PC-3 (cell line): ENCODE measurements around the gene RGS12. TPM values are rescaled to one million over a fixed set of nuclear protein-coding genes. Genes with fewer than 3 reads are reported as not detected.

Experiments used
- ATAC-seq: fragments of 200-7000 bp; cut with Tn5 transposase; 2 replicates; pipeline ENCODE4 v1.9.1; 2020; ENCODE audit warnings: mild to moderate bottlenecking, moderate library complexity
- BruUV-seq: library from RNA; stranded (reverse); fragments of 400-500 nt; replicated peaks from 2 replicates; lab custom pipeline; 2021; lab: Mats Ljungman, UMichigan
- CTCF ChIA-PET: fragments of 300-600 bp; sonication (Branson Sonifier 250); formaldehyde crosslinking; loops from one replicate; lab custom pipeline; 2022; ENCODE audit warnings: antibody characterized with exemption; lab: Charles Lee
- POLR2A ChIA-PET: fragments of 300-600 bp; sonication (Branson Sonifier 250); formaldehyde crosslinking; loops from one replicate; lab custom pipeline; 2022; ENCODE audit warnings: antibody characterized with exemption; ENCODE audit not compliant: unreplicated experiment; lab: Charles Lee
- DNase-seq: peaks from one replicate; pipeline ENCODE4 v3.0.0-alpha.2; 2015
- H2AFZ ChIP-seq: fragments of 300-600 bp; sonication (generic); 2 replicates; pipeline ENCODE4 v1.6.0; 2016; ENCODE audit warnings: antibody characterized with exemption, low read length
- H3F3A ChIP-seq: fragments of 300-600 bp; sonication (generic); one replicate; pipeline ENCODE4 v1.6.0; 2017; ENCODE audit warnings: antibody characterized with exemption, low read length, control low read depth, mild to moderate bottlenecking; ENCODE audit not compliant: unreplicated experiment
- H3K27ac ChIP-seq: fragments of 300-600 bp; sonication (generic); 2 replicates; pipeline ENCODE4 v1.5.1; 2016; ENCODE audit warnings: mild to moderate bottlenecking, low read length
- H3K27me3 ChIP-seq: fragments of 300-600 bp; sonication (generic); 2 replicates; pipeline ENCODE4 v1.6.1; 2016; ENCODE audit warnings: low read length, mixed read lengths
- H3K36me3 ChIP-seq: fragments of 300-600 bp; sonication (generic); 2 replicates; pipeline ENCODE4 v1.6.1; 2016; ENCODE audit warnings: low read depth, mixed run types, low read length, mixed read lengths
- H3K4me1 ChIP-seq: fragments of 300-600 bp; sonication (generic); 2 replicates; pipeline ENCODE4 v1.5.1; 2016; ENCODE audit warnings: low read length; ENCODE audit not compliant: insufficient read depth
- H3K4me2 ChIP-seq: fragments of 300-600 bp; sonication (generic); 2 replicates; pipeline ENCODE4 v1.6.0; 2016; ENCODE audit warnings: low read length
- H3K4me3 ChIP-seq: fragments of 300-600 bp; sonication (generic); 2 replicates; pipeline ENCODE4 v1.5.1; 2016; ENCODE audit warnings: mild to moderate bottlenecking, low read length, mixed read lengths
- H3K79me2 ChIP-seq: fragments of 300-600 bp; sonication (generic); 2 replicates; pipeline ENCODE4 v1.6.1; 2017; ENCODE audit warnings: low read length, mixed read lengths
- H3K9ac ChIP-seq: fragments of 300-600 bp; sonication (generic); 2 replicates; pipeline ENCODE4 v1.6.0; 2016; ENCODE audit warnings: mild to moderate bottlenecking, low read length
- H3K9me2 ChIP-seq: fragments of 300-600 bp; sonication (generic); replicated peaks from 2 replicates; pipeline ENCODE4 v1.6.1; 2016; ENCODE audit warnings: mixed run types, low read length, mixed read lengths
- H3K9me3 ChIP-seq: fragments of 300-600 bp; sonication (generic); 2 replicates; pipeline ENCODE4 v1.6.1; 2016; ENCODE audit warnings: low read length, mixed read lengths
- H4K20me1 ChIP-seq: fragments of 300-600 bp; sonication (generic); 2 replicates; pipeline ENCODE4 v1.6.1; 2016; ENCODE audit warnings: low read length, mixed read lengths
- EZH2 ChIP-seq: fragments of 300-600 bp; sonication (generic); IDR thresholded peaks from one replicate; pipeline ENCODE4 v1.6.1; 2017; ENCODE audit warnings: antibody characterized with exemption, mild to moderate bottlenecking, low read length; ENCODE audit not compliant: unreplicated experiment
- EZH2phosphoT487 ChIP-seq: fragments of 300-600 bp; sonication (generic); IDR thresholded peaks from 2 replicates; pipeline ENCODE4 v1.6.1; 2018; ENCODE audit warnings: mild to moderate bottlenecking, antibody characterized with exemption, low read length, borderline replicate concordance
- intact Hi-C: fragments of 100-400 bp; cut with micrococcal nuclease; formaldehyde crosslinking; loops from 2 replicates; pipeline ENCODE4 v1.9.0; 2023
- total RNA-seq: library from RNA; depleted of rRNA; stranded (reverse); fragments of >200 nt; gene quantifications from 2 replicates; pipeline ENCODE4 v1.2.3, GENCODE V29; 2014
- TF ChIP-seq, protein P1 (sequence below): fragments of 300-600 bp; sonication (generic); conservative IDR thresholded peaks from 2 replicates; pipeline ENCODE4 v1.5.1; 2017; ENCODE audit warnings: antibody characterized with exemption, low read depth, mild to moderate bottlenecking, low read length

Gene RGS12
- total RNA-seq, 1 experiment from 2014 or later: 10.3 TPM

DNA sequence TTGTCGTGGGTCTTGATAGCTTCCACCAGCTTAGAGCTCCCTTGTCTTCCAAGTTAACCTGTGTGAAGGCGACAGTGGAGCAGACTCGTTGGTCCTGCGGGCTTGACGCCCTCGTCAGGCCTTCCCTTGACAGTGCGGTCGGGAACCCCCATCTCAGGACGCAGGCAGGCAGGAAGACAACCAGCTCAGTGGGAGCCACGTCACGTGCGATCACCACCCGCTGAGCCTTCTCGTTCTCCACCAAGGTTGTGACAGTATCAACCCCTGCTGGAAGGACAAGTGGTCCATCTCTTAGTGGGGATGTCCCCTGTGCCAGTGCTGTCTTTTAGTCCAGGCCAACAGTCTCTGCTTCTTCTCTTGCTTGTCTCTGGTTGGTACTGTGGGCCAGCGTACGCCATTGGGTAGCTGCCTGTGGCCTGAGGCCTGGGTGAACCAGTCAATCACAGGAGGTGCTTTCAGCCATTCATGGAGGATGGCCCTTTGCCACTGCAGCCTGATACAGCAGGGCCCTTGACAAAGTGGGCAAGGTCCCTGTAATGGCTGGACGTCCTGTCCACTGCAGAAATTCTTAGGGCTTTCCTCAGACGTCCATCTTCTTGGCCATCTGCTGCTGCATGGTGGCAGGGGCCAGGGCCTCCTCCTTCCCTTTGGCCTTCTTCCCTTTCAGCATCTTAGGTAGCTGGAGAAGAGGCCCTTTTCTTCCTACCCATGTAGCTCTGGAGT, 31.4 kb downstream of the RGS12 start:
- TF ChIP-seq, protein P1, sequence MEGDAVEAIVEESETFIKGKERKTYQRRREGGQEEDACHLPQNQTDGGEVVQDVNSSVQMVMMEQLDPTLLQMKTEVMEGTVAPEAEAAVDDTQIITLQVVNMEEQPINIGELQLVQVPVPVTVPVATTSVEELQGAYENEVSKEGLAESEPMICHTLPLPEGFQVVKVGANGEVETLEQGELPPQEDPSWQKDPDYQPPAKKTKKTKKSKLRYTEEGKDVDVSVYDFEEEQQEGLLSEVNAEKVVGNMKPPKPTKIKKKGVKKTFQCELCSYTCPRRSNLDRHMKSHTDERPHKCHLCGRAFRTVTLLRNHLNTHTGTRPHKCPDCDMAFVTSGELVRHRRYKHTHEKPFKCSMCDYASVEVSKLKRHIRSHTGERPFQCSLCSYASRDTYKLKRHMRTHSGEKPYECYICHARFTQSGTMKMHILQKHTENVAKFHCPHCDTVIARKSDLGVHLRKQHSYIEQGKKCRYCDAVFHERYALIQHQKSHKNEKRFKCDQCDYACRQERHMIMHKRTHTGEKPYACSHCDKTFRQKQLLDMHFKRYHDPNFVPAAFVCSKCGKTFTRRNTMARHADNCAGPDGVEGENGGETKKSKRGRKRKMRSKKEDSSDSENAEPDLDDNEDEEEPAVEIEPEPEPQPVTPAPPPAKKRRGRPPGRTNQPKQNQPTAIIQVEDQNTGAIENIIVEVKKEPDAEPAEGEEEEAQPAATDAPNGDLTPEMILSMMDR: no peak
- TF ChIP-seq EZH2phosphoT487: no peak
- TF ChIP-seq EZH2: no peak
- Histone ChIP-seq H3K9me2 (no peaks in the 10 kb centered on the region), H3K79me2 (no peaks in the 10 kb centered on the region), H3K4me2 (no peak overlapping the region), H3K4me1 (no peaks in the 10 kb centered on the region), H4K20me1 (no peaks in the 10 kb centered on the region), H3K4me3 (no peak overlapping the region), H3F3A (no peaks in the 10 kb centered on the region), H2AFZ (no peak overlapping the region), H3K27me3 (no peaks in the 10 kb centered on the region), H3K36me3 (no peaks in the 10 kb centered on the region), H3K9me3 (no peaks in the 10 kb centered on the region), H3K9ac (no peak overlapping the region), H3K27ac (no peak overlapping the region)
- intact Hi-C loops: no loop called here
- ChIA-PET CTCF (no interaction called here), POLR2A (no interaction called here)
- no peak for ATAC-seq
- BruUV-seq: no TSS peak
- DNase-seq: no peak

DNA sequence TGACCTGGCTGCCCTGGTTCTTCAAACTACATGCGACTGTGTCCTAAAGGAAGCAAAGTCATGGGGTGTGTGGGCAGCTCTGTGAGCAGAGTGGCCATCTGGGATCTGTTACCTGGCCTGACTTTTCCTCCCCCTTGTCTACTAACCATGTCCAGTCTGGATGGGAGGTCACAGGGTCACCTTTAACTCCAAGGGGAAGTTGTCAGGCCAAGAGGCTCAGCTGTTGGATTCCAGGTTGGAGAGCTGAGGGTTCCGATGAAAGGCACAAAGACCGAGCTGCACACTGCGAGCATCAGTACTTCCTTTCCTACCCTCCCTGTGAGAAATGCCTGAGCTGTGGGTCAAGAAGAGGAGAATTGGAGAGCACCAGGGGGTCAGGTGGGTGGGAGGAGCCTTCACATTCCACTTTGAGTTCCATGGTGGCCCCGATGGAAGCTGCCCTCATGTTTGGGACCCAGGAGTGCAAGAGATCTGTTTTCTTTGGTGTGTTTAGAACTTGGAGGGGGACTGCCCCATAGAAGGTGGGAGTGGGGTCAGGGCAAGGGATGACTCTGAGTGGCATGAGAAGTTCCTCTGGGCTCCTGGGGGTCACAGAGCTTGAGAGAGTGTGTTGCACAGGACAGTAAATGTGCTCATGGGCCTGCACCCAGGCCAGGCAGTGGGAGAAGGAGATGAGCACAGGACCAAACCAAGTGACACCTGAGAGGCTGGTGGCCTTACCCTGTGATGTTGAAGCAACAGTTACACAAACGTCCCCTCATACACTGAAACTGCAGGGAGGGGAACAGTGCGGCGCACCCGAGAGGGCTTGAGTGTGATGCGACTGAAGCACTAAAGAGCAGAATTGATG, 36.2 kb downstream of the RGS12 start:
- no peaks in the 10 kb centered on the region for H3K36me3 ChIP-seq
- ATAC-seq (no peak), DNase-seq (no peak)
- ChIA-PET CTCF (no interaction called here), POLR2A (no interaction called here)
- H3K4me3 ChIP-seq: no peak overlapping the region
- BruUV-seq: no TSS peak
- no peaks in the 10 kb centered on the region for H4K20me1 ChIP-seq
- H3K9ac ChIP-seq: no peak overlapping the region
- H3K4me2 ChIP-seq: no peak overlapping the region
- no peak overlapping the region for H3K27ac ChIP-seq
- H3K27me3 ChIP-seq: no peaks in the 10 kb centered on the region
- TF ChIP-seq EZH2phosphoT487 (no peak), EZH2 (no peak)
- TF ChIP-seq, protein P1: no peak
- no peaks in the 10 kb centered on the region for H3K9me3 ChIP-seq
- no peaks in the 10 kb centered on the region for H3K79me2 ChIP-seq
- no peaks in the 10 kb centered on the region for H3K9me2 ChIP-seq
- H3F3A ChIP-seq: no peaks in the 10 kb centered on the region
- H3K4me1 ChIP-seq: no peaks in the 10 kb centered on the region
- intact Hi-C loops: no loop called here
- no peak overlapping the region for H2AFZ ChIP-seq

DNA sequence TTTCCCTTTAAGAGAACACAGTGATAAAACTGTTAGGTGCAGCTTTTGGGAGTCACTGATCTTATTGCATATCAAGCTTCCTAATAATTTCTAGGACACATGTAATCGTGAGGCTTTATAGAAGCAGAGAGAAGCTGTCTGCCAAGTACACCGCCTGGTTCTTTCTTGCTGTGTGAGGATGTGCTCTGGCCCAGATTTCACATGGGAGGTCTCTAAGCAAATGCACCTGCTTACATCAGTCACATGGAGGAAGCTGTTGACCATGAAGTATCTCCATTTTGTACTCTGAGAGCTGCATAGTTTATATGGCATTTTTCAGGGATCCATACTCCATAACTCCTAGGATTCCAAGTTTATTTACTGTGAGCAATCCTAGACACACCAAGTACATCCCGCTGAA, 37.1 kb downstream of the RGS12 start:
- Histone ChIP-seq H3K79me2 (no peaks in the 10 kb centered on the region), H3K27ac (no peak overlapping the region), H2AFZ (no peak overlapping the region), H3K9me2 (no peaks in the 10 kb centered on the region), H3K36me3 (no peaks in the 10 kb centered on the region), H3K9me3 (no peaks in the 10 kb centered on the region), H3K4me2 (no peak overlapping the region), H3K4me1 (no peaks in the 10 kb centered on the region), H3K4me3 (no peak overlapping the region), H3K9ac (no peak overlapping the region), H3K27me3 (no peaks in the 10 kb centered on the region), H3F3A (no peaks in the 10 kb centered on the region), H4K20me1 (no peaks in the 10 kb centered on the region)
- ATAC-seq (no peak), DNase-seq (no peak)
- intact Hi-C loops: no loop called here
- CTCF ChIA-PET: no interaction called here
- TF ChIP-seq, protein P1: no peak
- no peak for TF ChIP-seq EZH2
- no peak for TF ChIP-seq EZH2phosphoT487
- no TSS peak for BruUV-seq
- POLR2A ChIA-PET: no interaction called here
